ENCODE results near the gene DCPS.
"Not testable (repeated sequence)": the region's sequence is repeated elsewhere in the genome, so short reads cannot be mapped to it uniquely, and the experiment has no call there.

The DCPS gene

DNA sequence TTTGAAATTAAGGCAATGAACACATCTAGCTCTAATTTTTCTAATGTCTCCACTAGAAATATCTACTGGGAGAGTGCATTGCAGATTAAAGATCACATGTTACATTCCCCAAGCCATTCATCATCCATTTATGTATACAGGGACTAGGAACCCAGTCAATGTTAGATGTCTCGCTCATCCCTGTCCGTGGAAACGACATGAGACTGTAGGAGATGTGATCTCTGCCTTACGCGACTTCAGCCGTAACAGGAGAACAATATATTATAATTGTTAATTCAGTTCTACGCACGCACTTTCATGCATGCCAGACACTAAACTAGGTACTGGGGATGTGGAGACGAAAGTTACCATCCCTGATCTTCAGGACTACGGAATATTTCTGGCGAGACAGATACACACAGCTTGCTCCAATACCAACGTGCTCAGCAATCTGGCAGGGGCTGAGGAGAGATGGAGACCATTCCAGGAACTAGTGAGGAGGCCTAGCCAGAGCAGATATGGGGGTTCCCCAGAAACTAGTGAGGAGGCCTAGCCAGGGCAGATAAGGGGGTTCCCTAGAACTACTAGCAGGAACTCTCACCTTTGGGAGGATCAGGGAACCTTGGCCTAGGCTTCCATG is 706 bp downstream of the DCPS start:
- peaks cover 3% of the 10 kb centered on the region for H3K36me3 ChIP-seq (ENCODE audit: insufficient read depth, low read length)
- peaks cover 15% of the 10 kb centered on the region for H3K4me1 ChIP-seq (ENCODE audit: insufficient read depth, low read length)
- H3K9me3 ChIP-seq (ENCODE audit: low read length) = peaks cover 2% of the 10 kb centered on the region
- peak overlapping the region; percentile 66 for H2AFZ ChIP-seq (ENCODE audit: low read depth, low read length)
- H3K4me3 ChIP-seq (ENCODE audit: low read length) = peak overlapping the region; percentile 76
- no peaks in the 10 kb centered on the region for H3K27me3 ChIP-seq (ENCODE audit: insufficient read depth, low read length)

DNA sequence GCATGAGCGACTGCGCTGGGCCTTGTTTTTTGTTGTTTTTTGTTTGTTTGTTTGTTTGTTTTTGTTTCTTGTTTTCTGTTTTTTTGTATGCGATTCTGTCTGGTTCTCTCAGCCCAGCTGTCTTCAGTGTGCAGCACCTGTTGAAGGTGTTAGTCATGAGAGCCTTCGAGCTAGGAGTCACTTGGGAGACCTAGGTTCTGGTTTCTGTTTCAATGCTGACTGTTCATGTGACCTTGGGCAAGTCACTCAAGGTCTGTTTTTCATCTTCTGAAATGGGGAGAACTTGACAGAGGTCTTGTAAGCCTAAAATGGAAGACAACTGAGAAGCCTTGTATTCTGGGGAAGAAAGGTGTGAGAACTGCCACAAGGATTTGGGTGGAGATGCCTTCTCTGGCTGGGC is 1.8 kb downstream of the DCPS start:
- Histone ChIP-seq H3K36me3 (ENCODE audit: insufficient read depth, low read length) (peaks cover 3% of the 10 kb centered on the region), H3K4me3 (ENCODE audit: low read length) (no peak overlapping the region), H2AFZ (ENCODE audit: low read depth, low read length) (no peak overlapping the region), H3K4me1 (ENCODE audit: insufficient read depth, low read length) (peaks cover 15% of the 10 kb centered on the region), H3K9me3 (ENCODE audit: low read length) (peaks cover 2% of the 10 kb centered on the region), H3K27me3 (ENCODE audit: insufficient read depth, low read length) (no peaks in the 10 kb centered on the region)

DNA sequence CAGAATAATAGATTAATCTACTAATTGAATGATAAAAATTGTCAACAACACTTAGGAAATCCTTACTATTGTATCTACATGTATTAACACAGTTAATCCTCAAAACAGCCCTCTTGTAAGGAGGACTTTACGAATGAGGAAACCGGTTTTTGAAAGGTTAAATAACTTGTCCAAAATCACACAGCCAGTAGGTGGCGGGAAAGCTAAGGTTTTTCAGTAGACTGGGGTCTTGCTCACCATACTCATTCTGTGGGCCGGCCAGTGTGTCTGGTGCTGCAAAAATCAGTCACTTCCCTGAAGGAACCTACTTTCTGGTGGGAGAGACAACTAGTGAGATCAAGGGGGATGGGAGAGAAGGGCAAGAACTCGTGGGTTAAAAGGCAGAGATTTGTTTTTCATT is 3.8 kb downstream of the DCPS start:
- no peaks in the 10 kb centered on the region for H3K9me3 ChIP-seq (ENCODE audit: low read length)
- peaks cover 15% of the 10 kb centered on the region for H3K4me1 ChIP-seq (ENCODE audit: insufficient read depth, low read length)
- no peak overlapping the region for H3K4me3 ChIP-seq (ENCODE audit: low read length)
- no peak overlapping the region for H2AFZ ChIP-seq (ENCODE audit: low read depth, low read length)
- no peaks in the 10 kb centered on the region for H3K27me3 ChIP-seq (ENCODE audit: insufficient read depth, low read length)
- peaks cover under 1% of the 10 kb centered on the region for H3K36me3 ChIP-seq (ENCODE audit: insufficient read depth, low read length)

DNA sequence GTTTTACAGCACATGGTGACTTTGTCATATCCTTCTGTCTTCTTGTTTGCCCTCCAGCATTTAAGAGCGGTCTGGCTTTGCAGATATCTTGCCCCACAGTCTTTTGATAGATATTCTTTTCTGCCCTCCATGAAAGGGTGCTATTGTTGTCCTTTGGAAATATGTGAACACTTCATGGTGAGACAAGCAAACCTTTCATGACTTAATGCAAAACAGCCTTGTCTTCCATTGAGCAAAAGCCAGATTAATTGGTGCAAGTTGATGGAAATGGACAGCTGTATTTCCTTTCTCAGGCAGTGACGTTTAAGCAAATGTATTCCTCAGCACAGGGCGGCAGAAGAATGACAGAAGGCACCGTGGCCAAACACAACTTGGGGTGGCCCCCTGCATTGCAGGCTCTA is 4.4 kb downstream of the DCPS start:
- Histone ChIP-seq H2AFZ (ENCODE audit: low read depth, low read length) (no peak overlapping the region), H3K4me1 (ENCODE audit: insufficient read depth, low read length) (peaks cover 11% of the 10 kb centered on the region), H3K9me3 (ENCODE audit: low read length) (no peaks in the 10 kb centered on the region), H3K27me3 (ENCODE audit: insufficient read depth, low read length) (no peaks in the 10 kb centered on the region), H3K36me3 (ENCODE audit: insufficient read depth, low read length) (no peaks in the 10 kb centered on the region), H3K4me3 (ENCODE audit: low read length) (no peak overlapping the region)

DNA sequence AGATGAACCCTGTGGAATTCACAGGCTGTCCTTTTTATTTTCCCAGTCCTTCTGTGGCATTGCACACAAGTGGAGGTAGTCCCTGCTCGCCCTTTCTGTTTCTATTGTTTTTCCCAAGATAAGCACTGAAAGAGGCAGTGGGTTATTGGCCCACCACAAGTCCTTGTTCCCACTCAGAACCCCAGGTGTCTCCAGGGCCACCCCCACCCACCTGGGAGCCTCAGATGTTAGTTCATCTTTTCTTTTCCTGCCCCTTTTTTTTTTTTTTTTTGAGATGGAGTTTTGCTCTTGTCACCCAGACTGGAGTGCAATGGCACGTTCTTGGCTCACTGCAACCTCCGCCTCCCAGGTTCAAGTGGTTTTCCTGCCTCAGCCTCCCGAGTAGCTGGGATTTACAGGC is 4.9 kb downstream of the DCPS start:
- not testable (repeated sequence) for H3K27me3 ChIP-seq (ENCODE audit: insufficient read depth, low read length)

DNA sequence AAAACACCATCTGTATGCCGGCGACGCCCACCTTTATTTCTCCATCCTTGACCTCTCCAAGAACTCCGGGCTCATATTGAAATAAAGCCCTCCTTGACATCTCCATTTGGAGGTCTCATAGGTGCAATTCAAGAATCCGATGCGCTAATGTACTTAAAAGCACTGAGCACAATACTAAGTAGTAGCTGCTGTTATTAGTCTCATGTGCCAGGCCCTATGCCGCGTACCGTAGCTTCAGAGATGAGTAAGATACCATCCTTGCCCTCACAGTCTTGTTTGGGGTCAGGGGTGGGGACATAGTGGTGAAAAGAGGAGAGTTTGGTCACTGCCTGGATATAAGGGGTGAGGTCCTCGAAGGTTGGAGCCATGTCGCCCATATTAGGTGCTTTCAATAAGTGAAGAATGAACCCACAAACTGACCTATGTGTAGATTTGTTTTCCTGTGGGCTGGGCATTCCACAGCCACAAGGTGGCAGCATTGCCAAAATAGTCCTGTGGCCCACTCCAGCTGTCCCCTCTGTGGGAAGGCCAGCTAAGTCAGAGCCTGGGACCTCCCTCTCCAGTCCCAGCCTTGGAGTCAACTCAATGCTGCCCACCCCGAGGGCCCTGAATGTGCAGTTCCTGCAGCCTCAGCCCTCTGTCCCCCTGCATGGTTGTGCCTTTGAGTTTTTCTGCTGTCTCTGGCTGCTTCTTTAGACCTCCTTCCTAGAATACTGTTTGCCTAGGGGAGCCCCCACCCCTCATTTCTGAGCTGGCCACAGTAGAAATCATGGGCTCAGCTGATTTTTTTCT is 6.5 kb downstream of the DCPS start:
- no peak overlapping the region for H3K4me3 ChIP-seq (ENCODE audit: low read length)
- no peaks in the 10 kb centered on the region for H3K9me3 ChIP-seq (ENCODE audit: low read length)
- H3K27me3 ChIP-seq (ENCODE audit: insufficient read depth, low read length) = no peaks in the 10 kb centered on the region
- no peaks in the 10 kb centered on the region for H3K36me3 ChIP-seq (ENCODE audit: insufficient read depth, low read length)
- no peak overlapping the region for H2AFZ ChIP-seq (ENCODE audit: low read depth, low read length)
- H3K4me1 ChIP-seq (ENCODE audit: insufficient read depth, low read length) = peaks cover 4% of the 10 kb centered on the region

More for the DNA sequence above, 4.9 kb downstream of the DCPS start:
- not testable (repeated sequence) for H3K4me1 ChIP-seq (ENCODE audit: insufficient read depth, low read length); H3K4me3 ChIP-seq (ENCODE audit: low read length); H3K9me3 ChIP-seq (ENCODE audit: low read length); H2AFZ ChIP-seq (ENCODE audit: low read depth, low read length); H3K36me3 ChIP-seq (ENCODE audit: insufficient read depth, low read length)

DNA sequence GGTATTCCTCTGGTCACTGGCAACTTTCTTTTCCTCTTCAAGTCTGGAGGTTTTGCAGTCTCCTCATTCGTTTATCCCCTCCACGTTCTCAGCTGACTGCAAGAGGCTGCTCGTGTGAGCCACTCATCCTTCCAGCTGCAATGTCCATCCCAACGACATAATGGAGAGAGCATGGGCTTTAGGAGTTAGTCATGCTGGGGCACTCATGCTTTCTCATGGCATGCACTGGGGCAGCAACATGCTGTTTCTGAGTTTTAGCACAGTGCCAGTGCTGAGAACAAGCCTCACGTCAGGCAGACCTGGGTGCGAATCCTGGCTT is 7.1 kb downstream of the DCPS start:
- no peaks in the 10 kb centered on the region for H3K9me3 ChIP-seq (ENCODE audit: low read length)
- H3K36me3 ChIP-seq (ENCODE audit: insufficient read depth, low read length) = no peaks in the 10 kb centered on the region
- H3K4me3 ChIP-seq (ENCODE audit: low read length) = no peak overlapping the region
- H2AFZ ChIP-seq (ENCODE audit: low read depth, low read length) = no peak overlapping the region
- no peaks in the 10 kb centered on the region for H3K27me3 ChIP-seq (ENCODE audit: insufficient read depth, low read length)
- H3K4me1 ChIP-seq (ENCODE audit: insufficient read depth, low read length) = peaks cover 4% of the 10 kb centered on the region

DNA sequence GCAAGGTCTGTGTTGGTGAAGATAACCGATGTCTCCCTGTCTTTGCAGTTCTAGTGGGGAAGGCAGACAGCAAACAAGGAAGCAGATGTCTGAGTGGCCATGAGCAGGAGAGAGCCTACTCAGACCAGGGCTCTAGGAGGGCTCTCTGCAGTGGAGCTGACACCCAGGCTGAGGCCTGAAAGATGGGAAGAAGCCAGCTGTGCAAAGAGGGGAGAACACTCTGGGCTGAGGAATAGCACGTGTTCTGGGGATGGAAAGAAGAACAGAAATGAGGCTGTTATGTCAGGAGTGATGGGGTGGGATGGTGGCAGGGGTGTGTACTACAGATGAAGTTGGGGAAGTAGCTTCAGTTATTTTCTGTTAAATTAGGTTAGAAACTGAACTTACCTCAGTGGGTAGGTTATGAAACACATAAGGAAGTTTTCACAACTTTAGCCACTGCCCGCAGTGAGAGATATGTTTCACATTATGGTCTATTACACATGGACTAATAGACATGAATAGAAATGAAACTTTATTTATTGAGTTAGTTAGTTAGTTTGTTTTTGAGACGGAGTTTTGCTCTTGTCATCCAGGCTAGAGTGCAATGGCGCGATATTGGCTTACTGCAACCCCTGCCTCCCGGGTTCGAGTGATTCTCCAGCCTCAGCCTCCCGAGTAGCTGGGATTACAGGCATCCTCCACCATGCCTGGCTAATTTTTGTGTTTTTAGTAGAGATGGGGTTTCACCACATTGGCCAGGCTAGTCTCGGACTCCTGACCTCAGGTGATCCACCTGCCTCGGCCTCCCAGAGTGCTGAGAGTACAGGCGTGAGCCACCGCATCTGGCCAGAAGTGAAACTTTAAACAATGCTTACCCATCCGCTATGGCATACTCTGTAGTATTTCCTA is 7.8 kb downstream of the DCPS start:
- Histone ChIP-seq H2AFZ (ENCODE audit: low read depth, low read length) (no peak overlapping the region), H3K4me1 (ENCODE audit: insufficient read depth, low read length) (peaks cover 4% of the 10 kb centered on the region), H3K9me3 (ENCODE audit: low read length) (no peaks in the 10 kb centered on the region), H3K4me3 (ENCODE audit: low read length) (no peak overlapping the region), H3K36me3 (ENCODE audit: insufficient read depth, low read length) (no peaks in the 10 kb centered on the region), H3K27me3 (ENCODE audit: insufficient read depth, low read length) (no peaks in the 10 kb centered on the region)

DNA sequence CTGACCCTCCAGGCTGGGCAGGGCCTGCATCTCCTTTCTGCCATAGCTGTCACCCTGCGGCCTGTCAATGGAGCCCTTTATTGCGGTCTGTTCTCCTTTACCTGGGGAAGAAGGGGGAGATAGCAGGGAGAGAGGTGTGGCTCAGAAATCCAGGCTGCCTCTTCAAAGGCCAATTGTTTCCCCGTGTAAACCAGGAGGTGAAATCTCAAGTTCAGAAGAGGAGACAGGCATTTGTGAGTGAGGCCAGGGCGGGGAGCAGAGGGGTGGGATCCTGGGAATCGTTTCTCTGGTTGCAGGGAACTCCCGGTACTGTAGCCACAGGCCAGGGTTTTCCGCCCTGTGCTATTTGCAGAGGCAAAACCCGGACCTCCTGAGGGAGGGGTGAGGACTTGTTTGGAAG is 9.1 kb downstream of the DCPS start:
- H3K4me3 ChIP-seq (ENCODE audit: low read length) = no peak overlapping the region
- no peak overlapping the region for H2AFZ ChIP-seq (ENCODE audit: low read depth, low read length)
- no peaks in the 10 kb centered on the region for H3K9me3 ChIP-seq (ENCODE audit: low read length)
- H3K36me3 ChIP-seq (ENCODE audit: insufficient read depth, low read length) = no peaks in the 10 kb centered on the region
- H3K4me1 ChIP-seq (ENCODE audit: insufficient read depth, low read length) = peaks cover 4% of the 10 kb centered on the region
- H3K27me3 ChIP-seq (ENCODE audit: insufficient read depth, low read length) = no peaks in the 10 kb centered on the region

DNA sequence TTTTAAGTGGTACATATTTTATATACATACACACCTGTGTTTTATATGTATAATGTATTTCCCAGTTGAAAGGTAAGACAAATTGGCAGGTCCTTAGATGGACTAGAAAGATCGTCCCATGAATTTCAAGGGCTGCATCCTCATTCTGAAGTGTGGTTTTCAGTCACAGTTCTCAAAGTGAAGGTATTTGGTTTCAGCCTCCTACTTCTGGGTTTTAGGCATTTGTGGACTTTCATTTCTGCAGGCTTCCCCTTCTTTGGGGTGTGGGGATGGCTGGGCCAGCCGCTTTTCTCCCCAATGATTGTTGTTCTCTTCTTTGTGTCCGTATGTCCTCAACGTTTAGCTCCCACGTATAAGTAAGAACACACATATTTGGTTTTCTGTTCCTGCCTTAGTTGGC is 10.0 kb downstream of the DCPS start:
- H3K27me3 ChIP-seq (ENCODE audit: insufficient read depth, low read length) = no peaks in the 10 kb centered on the region
- H3K4me1 ChIP-seq (ENCODE audit: insufficient read depth, low read length) = no peaks in the 10 kb centered on the region

DNA sequence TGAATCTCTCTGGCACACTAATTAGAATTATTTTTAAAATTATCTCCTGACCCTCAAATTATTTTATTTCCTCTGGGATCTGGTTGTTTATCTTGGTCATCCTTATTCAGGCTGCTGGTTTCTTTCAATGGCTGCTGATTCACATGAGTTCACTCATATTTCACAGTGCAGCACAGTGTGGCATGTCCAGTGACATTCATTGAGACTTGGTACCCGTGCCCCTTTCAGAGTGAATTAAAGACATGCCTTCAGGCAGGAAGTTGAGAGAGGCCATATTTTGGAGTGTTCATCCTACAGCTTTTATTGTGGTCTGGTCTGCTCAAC is 13.5 kb downstream of the DCPS start:
- H3K27me3 ChIP-seq (ENCODE audit: insufficient read depth, low read length) = no peaks in the 10 kb centered on the region
- H2AFZ ChIP-seq (ENCODE audit: low read depth, low read length) = no peak overlapping the region
- no peaks in the 10 kb centered on the region for H3K36me3 ChIP-seq (ENCODE audit: insufficient read depth, low read length)
- no peak overlapping the region for H3K4me3 ChIP-seq (ENCODE audit: low read length)
- H3K4me1 ChIP-seq (ENCODE audit: insufficient read depth, low read length) = no peaks in the 10 kb centered on the region
- no peaks in the 10 kb centered on the region for H3K9me3 ChIP-seq (ENCODE audit: low read length)

More for the DNA sequence above, 10.0 kb downstream of the DCPS start:
- H2AFZ ChIP-seq (ENCODE audit: low read depth, low read length) = no peak overlapping the region
- no peak overlapping the region for H3K4me3 ChIP-seq (ENCODE audit: low read length)
- no peaks in the 10 kb centered on the region for H3K36me3 ChIP-seq (ENCODE audit: insufficient read depth, low read length)
- no peaks in the 10 kb centered on the region for H3K9me3 ChIP-seq (ENCODE audit: low read length)

DNA sequence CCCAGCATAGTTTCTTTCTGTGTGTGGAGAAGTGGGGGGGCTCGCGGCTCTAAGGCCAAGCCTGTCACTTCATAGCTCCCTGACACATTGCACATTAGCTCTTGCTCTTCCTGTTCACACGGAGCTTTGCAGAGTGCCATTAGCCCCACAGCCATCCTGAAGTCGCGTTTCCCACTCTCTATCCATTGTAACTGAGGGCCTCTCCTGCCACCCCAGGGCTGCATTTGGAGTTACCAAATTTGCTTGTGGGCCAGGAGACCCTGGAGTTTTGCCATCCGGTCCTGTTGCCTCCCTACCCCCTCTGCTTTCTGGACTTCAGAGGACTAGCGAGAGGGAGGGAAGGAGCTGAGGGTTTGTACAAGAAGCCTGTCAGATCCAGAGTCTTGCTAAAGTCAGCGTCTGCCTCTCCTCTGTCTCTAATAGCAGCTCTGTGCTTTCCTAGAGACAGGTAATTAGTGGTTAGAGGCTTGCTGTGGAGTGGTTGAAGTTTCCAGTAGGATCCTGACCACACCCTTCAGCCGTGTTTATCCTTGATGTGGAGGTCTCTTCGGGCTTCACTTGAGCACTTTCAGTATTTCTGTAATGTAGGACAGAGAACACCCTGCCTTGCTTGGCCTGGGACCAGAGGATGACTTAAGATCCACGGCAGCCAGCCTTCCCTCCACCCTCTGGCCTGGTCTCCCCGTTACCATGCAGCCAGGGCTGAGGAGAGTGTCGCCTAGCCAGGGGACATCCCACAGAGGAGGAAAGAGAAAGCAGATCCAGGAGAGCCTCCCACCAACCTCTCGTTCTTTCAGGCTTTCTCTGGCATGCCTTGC is 14.1 kb downstream of the DCPS start:
- Histone ChIP-seq H3K4me1 (ENCODE audit: insufficient read depth, low read length) (no peaks in the 10 kb centered on the region), H3K4me3 (ENCODE audit: low read length) (no peak overlapping the region), H3K9me3 (ENCODE audit: low read length) (no peaks in the 10 kb centered on the region), H3K27me3 (ENCODE audit: insufficient read depth, low read length) (no peaks in the 10 kb centered on the region), H3K36me3 (ENCODE audit: insufficient read depth, low read length) (no peaks in the 10 kb centered on the region), H2AFZ (ENCODE audit: low read depth, low read length) (no peak overlapping the region)
